ENCODE data around the gene SGCD.
A peak's percentile ranks its signal among the peaks of the same experiment; 100 is the strongest.

Gene SGCD

GRCh38 chr5:156322666-156323065, 4.3 kb upstream of the SGCD start:
- no peak overlapping the region for H3K4me3 ChIP-seq (replicated peaks in 1 of 2; ENCODE audit: low read depth in 2 of 2, low read length in 2 of 2)
- DNase-seq (ENCODE audit: low read depth in 2 of 2) = no peak
- TF ChIP-seq CTCF (IDR thresholded peaks at IDR 0.05; ENCODE audit: low read depth, low read length) = no peak

GRCh38 chr5:156327296-156327695, 332 bp downstream of the SGCD start:
- H3K4me3 ChIP-seq (replicated peaks in 1 of 2; ENCODE audit: low read depth in 2 of 2, low read length in 2 of 2) = peak overlapping the region in 1 of 2 donors; percentile 33
- TF ChIP-seq CTCF (IDR thresholded peaks at IDR 0.05; ENCODE audit: low read depth, low read length) = no peak
- peak in 1 of 2 donors; percentile 45 for DNase-seq (ENCODE audit: low read depth in 2 of 2)

DNA sequence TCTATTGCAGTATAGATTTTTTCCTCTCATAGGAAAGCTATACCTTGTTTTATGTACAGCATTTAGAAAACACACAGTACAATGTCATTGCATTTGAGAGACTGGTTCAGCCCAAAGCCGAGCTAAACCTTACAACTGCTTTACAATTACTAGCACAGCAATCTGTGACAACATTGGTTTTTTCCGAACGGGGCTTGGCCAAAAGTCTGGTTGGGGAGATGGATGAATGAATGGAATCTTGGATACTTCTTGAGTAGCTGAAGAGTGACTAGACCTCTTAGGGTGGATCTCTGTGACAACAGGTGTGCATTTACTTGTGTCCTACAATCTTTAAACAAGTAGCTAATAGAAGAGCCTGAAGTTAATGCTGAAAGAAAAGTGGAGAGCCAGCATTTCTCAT, 1.2 kb downstream of the SGCD start:
- H3K4me3 ChIP-seq (replicated peaks in 1 of 2; ENCODE audit: low read depth in 2 of 2, low read length in 2 of 2) = no peak overlapping the region
- peak in 1 of 2 donors; percentile 0 for DNase-seq (ENCODE audit: low read depth in 2 of 2)

DNA sequence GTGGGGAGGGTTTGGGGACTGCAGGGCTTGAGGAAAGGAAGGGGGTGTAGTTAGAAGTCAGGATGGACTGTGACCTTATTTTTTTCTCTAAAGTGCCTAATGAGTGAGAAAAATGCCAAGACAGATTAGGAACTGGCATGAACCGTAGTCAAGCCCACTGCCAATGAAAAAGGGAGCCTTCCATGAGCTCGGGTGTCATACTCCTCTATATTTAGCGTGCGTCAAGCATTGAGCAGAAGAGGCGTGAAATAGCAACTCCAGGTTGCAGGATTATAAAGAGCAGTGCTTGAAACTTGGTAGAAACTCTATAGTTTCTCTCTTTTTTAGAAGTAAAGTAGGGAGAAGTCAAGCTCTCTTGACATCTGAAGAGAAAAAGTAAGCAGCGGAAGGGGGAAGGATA, 1.8 kb downstream of the SGCD start:
- DNase-seq (ENCODE audit: low read depth in 2 of 2) = no peak
- no peak for TF ChIP-seq CTCF (IDR thresholded peaks at IDR 0.05; ENCODE audit: low read depth, low read length)
- no peak overlapping the region for H3K4me3 ChIP-seq (replicated peaks in 1 of 2; ENCODE audit: low read depth in 2 of 2, low read length in 2 of 2)

More for the DNA sequence above, 1.2 kb downstream of the SGCD start:
- no peak for TF ChIP-seq CTCF (IDR thresholded peaks at IDR 0.05; ENCODE audit: low read depth, low read length)

- H3K4me3 ChIP-seq (replicated peaks in 1 of 2; ENCODE audit: low read depth in 2 of 2, low read length in 2 of 2) = no peak overlapping the region
- TF ChIP-seq CTCF (IDR thresholded peaks at IDR 0.05; ENCODE audit: low read depth, low read length) = no peak
- no peak for DNase-seq (ENCODE audit: low read depth in 2 of 2)
Measured at GRCh38 chr5:156329171-156329611, 2.2 kb downstream of the SGCD start.

DNA sequence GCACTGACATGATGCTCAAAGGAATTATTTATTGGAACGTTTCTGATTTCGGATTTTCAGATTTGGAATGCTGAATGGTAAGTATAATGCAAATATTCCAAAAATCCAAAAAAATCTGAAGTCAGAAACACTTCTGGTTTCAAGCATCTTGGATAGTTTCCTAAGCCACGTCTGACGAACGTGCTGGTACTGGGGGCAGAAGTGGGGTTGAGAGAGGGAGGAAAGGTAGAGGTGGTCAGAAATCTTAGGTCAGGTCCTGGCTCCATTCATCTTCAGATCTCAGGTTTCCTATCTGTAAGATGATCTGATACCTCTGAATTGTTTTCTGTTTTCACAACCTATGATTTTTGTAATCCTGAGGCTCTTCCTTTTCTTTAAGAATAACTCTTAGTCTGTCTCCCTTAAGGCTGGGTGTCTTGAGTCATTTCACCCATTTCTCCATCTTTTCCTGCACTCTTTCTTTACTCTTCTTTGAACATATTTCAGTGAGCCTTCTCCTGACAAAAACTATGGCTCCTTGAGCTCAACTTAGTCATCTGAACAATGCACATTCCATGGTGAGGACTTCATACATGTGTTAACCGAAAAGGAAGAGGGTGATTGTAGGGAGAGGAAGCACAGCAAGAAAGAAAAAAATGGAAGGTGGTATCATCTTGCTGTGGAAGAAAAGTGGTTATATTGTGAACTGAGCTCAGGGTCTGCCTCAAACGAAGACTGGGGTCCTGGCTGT, 3.3 kb downstream of the SGCD start:
- no peak for DNase-seq (ENCODE audit: low read depth in 2 of 2)
- H3K4me3 ChIP-seq (replicated peaks in 1 of 2; ENCODE audit: low read depth in 2 of 2, low read length in 2 of 2) = no peak overlapping the region
- TF ChIP-seq CTCF (IDR thresholded peaks at IDR 0.05; ENCODE audit: low read depth, low read length) = no peak

GRCh38 chr5:156331181-156331580, 4.2 kb downstream of the SGCD start:
- no peak for DNase-seq (ENCODE audit: low read depth in 2 of 2)
- no peak overlapping the region for H3K4me3 ChIP-seq (replicated peaks in 1 of 2; ENCODE audit: low read depth in 2 of 2, low read length in 2 of 2)
- TF ChIP-seq CTCF (IDR thresholded peaks at IDR 0.05; ENCODE audit: low read depth, low read length) = no peak

Measured in cardiac fibroblast (primary cell).